Activated CD4-positive, alpha-beta T cell treated with anti-CD3 and anti-CD28 coated beads for 36 hours (primary cell): Measurements from ENCODE around the gene SPAG8. TPM values are rescaled to one million over a fixed set of nuclear protein-coding genes. Genes with fewer than 3 reads are reported as not detected.

ENCODE experiments used
- ATAC-seq: fragments of 200-7000 bp; cut with Tn5 transposase; one replicate; pipeline ENCODE4 v1.10.0; 2021; ENCODE audit warnings: mild to moderate bottlenecking, moderate library complexity
- CTCF ChIA-PET: fragments of 350-600 bp; sonication (Branson Sonifier 250); formaldehyde crosslinking; loops from one replicate; lab custom pipeline; 2021; ENCODE audit warnings: antibody characterized with exemption; lab: Charles Lee
- POLR2A ChIA-PET: fragments of 350-600 bp; sonication (Branson Sonifier 250); formaldehyde crosslinking; loops from one replicate; lab custom pipeline; 2021; ENCODE audit warnings: antibody characterized with exemption, inconsistent platforms; lab: Charles Lee
- DNase-seq: peaks from one replicate; pipeline ENCODE4 v3.0.0-alpha.2; 2020
- H3K27ac Mint-ChIP-seq: one replicate; pipeline ENCODE4 v1.8.0; 2021; ENCODE audit warnings: mixed read lengths
- H3K27me3 Mint-ChIP-seq: one replicate; pipeline ENCODE4 v1.8.0; 2021; ENCODE audit warnings: mixed read lengths
- H3K36me3 Mint-ChIP-seq: one replicate; pipeline ENCODE4 v1.8.0; 2021; ENCODE audit warnings: low read depth, mixed read lengths
- H3K4me1 Mint-ChIP-seq: one replicate; pipeline ENCODE4 v1.8.0; 2021; ENCODE audit warnings: mixed read lengths
- H3K4me3 Mint-ChIP-seq: one replicate; pipeline ENCODE4 v1.8.0; 2021; ENCODE audit warnings: mild to moderate bottlenecking, moderate library complexity, mixed read lengths
- H3K9me3 Mint-ChIP-seq: one replicate; pipeline ENCODE4 v1.8.0; 2021; ENCODE audit warnings: low read depth, mixed read lengths
- intact Hi-C, 2 experiments: fragments of 100-400 bp; cut with DNase I in 1 of 2; cut with micrococcal nuclease in 1 of 2; formaldehyde crosslinking; loops; one replicate each; pipeline versions ENCODE4 v1.14.2 to v1.15.1; 2022 to 2024; cut with DNase I, micrococcal nuclease
- total RNA-seq, 2 experiments: library from RNA; stranded (reverse); gene quantifications; one replicate each; pipeline ENCODE4 v1.2.3, GENCODE V29; 2021

Gene SPAG8
- total RNA-seq, 2 experiments from 2014 or later = 0.85 to 1.7 TPM

GRCh38 chr9:35792024-35792813, 19.8 kb downstream of the SPAG8 start:
- ATAC-seq (no peak), DNase-seq (no peak)
- CTCF ChIA-PET = interaction anchor here (0.6 to 1.6 kb wide), 5 partner anchors 32 to 1186 kb away, joined by 3 to 5 read pairs (median 3); no protein-coding TSS in a partner anchor
- Mint-ChIP-seq H3K4me1 (peaks cover 7% of the 10 kb centered on the region), H3K4me3 (no peak overlapping the region), H3K9me3 (no peaks in the 10 kb centered on the region), H3K27me3 (no peaks in the 10 kb centered on the region), H3K27ac (no peak overlapping the region), H3K36me3 (peaks cover 2% of the 10 kb centered on the region)
- POLR2A ChIA-PET = interaction anchor here (0.5 kb wide), 1 partner anchor 1147 kb away, joined by 6 read pairs; no protein-coding TSS in a partner anchor
- intact Hi-C loops = no loop called here

- intact Hi-C loops = no loop called here
- H3K4me1 Mint-ChIP-seq = peaks cover 3% of the 10 kb centered on the region
- POLR2A ChIA-PET = no interaction called here
These were observed 20.7 kb downstream of the SPAG8 start, which contains the start of gene NPR2 for GRCh38 chr9:35791297-35791921. Gene NPR2 (plus strand): TSS chr9:35791591. CDS start chr9:35792409, 818 bp downstream.

GRCh38 chr9:35790385-35791296, 21.4 kb downstream of the SPAG8 start:
- H3K27ac Mint-ChIP-seq = no peak overlapping the region
- no peaks in the 10 kb centered on the region for H3K27me3 Mint-ChIP-seq
- peaks cover 3% of the 10 kb centered on the region for H3K4me1 Mint-ChIP-seq
- ATAC-seq (peak; percentile 94), DNase-seq (peak; percentile 67)
- ChIA-PET POLR2A (interaction anchor here (0.5 kb wide), 1 partner anchor 312 kb away, joined by 4 read pairs; no protein-coding TSS in a partner anchor), CTCF (interaction anchor here (0.6 to 3.6 kb wide), 37 partner anchors 8 to 237 kb away, joined by 3 to 50 read pairs (median 4); partner anchors contain the start of genes CCDC107, FAM221B, HINT2 and RMRP)
- intact Hi-C loops = loop anchor here (1.0 kb wide), 2 partner anchors 36 to 92 kb away; no protein-coding TSS in a partner anchor
- H3K36me3 Mint-ChIP-seq = peaks cover 9% of the 10 kb centered on the region
- H3K4me3 Mint-ChIP-seq = no peak overlapping the region
- H3K9me3 Mint-ChIP-seq = no peaks in the 10 kb centered on the region

More at GRCh38 chr9:35791297-35791921, 20.7 kb downstream of the SPAG8 start, which contains the start of gene NPR2:
- no peak within 1 kb of the TSS for H3K27ac Mint-ChIP-seq
- H3K9me3 Mint-ChIP-seq = no peaks in the 10 kb centered on the region
- no peak for ATAC-seq
- no peaks in the 10 kb centered on the region for H3K27me3 Mint-ChIP-seq
- no peak for DNase-seq
- no peak within 1 kb of the TSS for H3K4me3 Mint-ChIP-seq
- CTCF ChIA-PET = interaction anchor here (0.6 to 1.6 kb wide), 2 partner anchors 91 to 121 kb away, joined by 3 to 5 read pairs; no protein-coding TSS in a partner anchor
- peaks cover 5% of the 10 kb centered on the region for H3K36me3 Mint-ChIP-seq

GRCh38 chr9:35790025-35790384, 22.1 kb downstream of the SPAG8 start:
- no peak for ATAC-seq

GRCh38 chr9:35789541-35789940, 22.5 kb downstream of the SPAG8 start:
- intact Hi-C loops = no loop called here
- Mint-ChIP-seq H3K4me3 (no peak overlapping the region), H3K4me1 (peaks cover 3% of the 10 kb centered on the region), H3K27ac (no peak overlapping the region), H3K36me3 (peaks cover 12% of the 10 kb centered on the region), H3K9me3 (no peaks in the 10 kb centered on the region), H3K27me3 (no peaks in the 10 kb centered on the region)
- CTCF ChIA-PET = interaction anchor here (0.6 to 3.6 kb wide), 28 partner anchors 7 to 236 kb away, joined by 3 to 50 read pairs (median 5); partner anchors contain the start of genes CCDC107, FAM221B, HINT2 and RMRP
- ATAC-seq (no peak), DNase-seq (no peak)
- POLR2A ChIA-PET = no interaction called here

More at GRCh38 chr9:35790025-35790384, 22.1 kb downstream of the SPAG8 start:
- intact Hi-C loops = loop anchor here (1.0 kb wide), 2 partner anchors 36 to 92 kb away; no protein-coding TSS in a partner anchor
- Mint-ChIP-seq H3K27ac (no peak overlapping the region), H3K27me3 (no peaks in the 10 kb centered on the region), H3K9me3 (no peaks in the 10 kb centered on the region), H3K4me1 (peaks cover 3% of the 10 kb centered on the region), H3K4me3 (no peak overlapping the region), H3K36me3 (peaks cover 10% of the 10 kb centered on the region)
- POLR2A ChIA-PET = no interaction called here
- CTCF ChIA-PET = interaction anchor here (0.6 to 3.6 kb wide), 34 partner anchors 8 to 236 kb away, joined by 3 to 50 read pairs (median 4); partner anchors contain the start of genes CCDC107, FAM221B, HINT2 and RMRP
- DNase-seq = no peak

GRCh38 chr9:35783418-35783817, 28.6 kb downstream of the SPAG8 start:
- no peak for DNase-seq
- intact Hi-C loops = no loop called here
- Mint-ChIP-seq H3K9me3 (no peaks in the 10 kb centered on the region), H3K27ac (no peak overlapping the region), H3K36me3 (peaks cover 26% of the 10 kb centered on the region), H3K27me3 (no peaks in the 10 kb centered on the region), H3K4me1 (no peaks in the 10 kb centered on the region), H3K4me3 (no peak overlapping the region)
- ChIA-PET CTCF (interaction anchor here (1.0 kb wide), 1 partner anchor 99 kb away, joined by 3 read pairs; no protein-coding TSS in a partner anchor), POLR2A (no interaction called here)
- ATAC-seq = no peak

- ChIA-PET POLR2A (no interaction called here), CTCF (interaction anchor here (0.5 to 1.1 kb wide), 2 partner anchors 9 to 88 kb away, joined by 3 to 6 read pairs; no protein-coding TSS in a partner anchor)
- Mint-ChIP-seq H3K27me3 (no peaks in the 10 kb centered on the region), H3K4me1 (no peaks in the 10 kb centered on the region), H3K4me3 (no peak overlapping the region), H3K9me3 (no peaks in the 10 kb centered on the region), H3K27ac (no peak overlapping the region), H3K36me3 (peaks cover 23% of the 10 kb centered on the region)
- no peak for ATAC-seq
- intact Hi-C loops = no loop called here
- DNase-seq = no peak
These were observed 31.0 kb downstream of the SPAG8 start for GRCh38 chr9:35781066-35781465.

- no peaks in the 10 kb centered on the region for H3K4me1 Mint-ChIP-seq
- peaks cover 12% of the 10 kb centered on the region for H3K36me3 Mint-ChIP-seq
- no peak overlapping the region for H3K27ac Mint-ChIP-seq
- intact Hi-C loops = no loop called here
- ATAC-seq = no peak
- no peak overlapping the region for H3K4me3 Mint-ChIP-seq
- POLR2A ChIA-PET = no interaction called here
- DNase-seq = no peak
- H3K9me3 Mint-ChIP-seq = no peaks in the 10 kb centered on the region
- no peaks in the 10 kb centered on the region for H3K27me3 Mint-ChIP-seq
- CTCF ChIA-PET = interaction anchor here (1.6 to 1.7 kb wide), 4 partner anchors 11 to 48 kb away, joined by 4 to 16 read pairs (median 6); no protein-coding TSS in a partner anchor
These were observed 33.6 kb downstream of the SPAG8 start for GRCh38 chr9:35778496-35778895.

- no peak overlapping the region for H3K4me3 Mint-ChIP-seq
- DNase-seq (no peak), ATAC-seq (peak; percentile 55)
- no peaks in the 10 kb centered on the region for H3K4me1 Mint-ChIP-seq
- no peaks in the 10 kb centered on the region for H3K27me3 Mint-ChIP-seq
- ChIA-PET POLR2A (interaction anchor here (0.6 to 1.1 kb wide), 2 partner anchors 28 to 120 kb away, joined by 3 to 4 read pairs; no protein-coding TSS in a partner anchor), CTCF (interaction anchor here (0.9 to 2.7 kb wide), 6 partner anchors 13 to 106 kb away, joined by 3 to 17 read pairs (median 5); no protein-coding TSS in a partner anchor)
- peaks cover 8% of the 10 kb centered on the region for H3K36me3 Mint-ChIP-seq
- H3K9me3 Mint-ChIP-seq = no peaks in the 10 kb centered on the region
- H3K27ac Mint-ChIP-seq = no peak overlapping the region
- intact Hi-C loops = no loop called here
These were observed 36.0 kb downstream of the SPAG8 start for GRCh38 chr9:35776018-35776417.
